AG08396 (cell line): Measurements from ENCODE around the gene ZNF367.
A peak's percentile ranks its signal among the peaks of the same experiment; 100 is the strongest.
"Not testable (repeated sequence)": the region's sequence is repeated elsewhere in the genome, so short reads cannot be mapped to it uniquely, and the experiment has no call there.

Experiments
- DNase-seq: peaks from one replicate; pipeline ENCODE4 v3.0.0; 2012; ENCODE audit warnings: low spot score, mixed read lengths

ZNF367 gene

GRCh38 chr9:96362119-96362518 is 56.1 kb downstream of the ZNF367 start:
- DNase-seq, result not testable (repeated sequence)

GRCh38 chr9:96361668-96362067 is 56.5 kb downstream of the ZNF367 start:
- DNase-seq, result no peak

- no peak for DNase-seq
Observed at GRCh38 chr9:96360976-96361375, 57.2 kb downstream of the ZNF367 start.

GRCh38 chr9:96360523-96360922 is 57.6 kb downstream of the ZNF367 start:
- DNase-seq, result not testable (repeated sequence)

GRCh38 chr9:96350866-96351265 is 67.3 kb downstream of the ZNF367 start:
- DNase-seq, result no peak

GRCh38 chr9:96348261-96348660 is 69.9 kb downstream of the ZNF367 start:
- no peak for DNase-seq

GRCh38 chr9:96345551-96345950 is 72.6 kb downstream of the ZNF367 start:
- DNase-seq, result no peak

- DNase-seq, result peak; percentile 81
Observed at GRCh38 chr9:96344458-96345180, 73.6 kb downstream of the ZNF367 start.

GRCh38 chr9:96343515-96344360 is 74.4 kb downstream of the ZNF367 start:
- DNase-seq, result no peak

- no peak for DNase-seq
Observed at GRCh38 chr9:96342571-96343245, 75.5 kb downstream of the ZNF367 start.

- no peak for DNase-seq
Observed at GRCh38 chr9:96340707-96341106, 77.5 kb downstream of the ZNF367 start.

- no peak for DNase-seq
Observed at GRCh38 chr9:96338299-96338698, 79.9 kb downstream of the ZNF367 start.
